Right lobe of liver (tissue), 6 donors: ENCODE results near the gene SAMD15. TPM values are rescaled to one million over a fixed set of nuclear protein-coding genes. Genes with fewer than 3 reads are reported as not detected.

ENCODE experiments used
- ATAC-seq, 4 donors: fragments of 200-7000 bp; cut with Tn5 transposase; one replicate each; pipeline ENCODE4 v1.9.1; 2020; ENCODE audit warnings: mild to moderate bottlenecking in 4 of 4, moderate library complexity in 4 of 4
- DNase-seq, 3 donors: peaks; one replicate each; pipeline ENCODE4 v3.0.0-alpha.2; 2020
- H3K27ac ChIP-seq, 3 donors: fragments of 200-600 bp; one replicate each; pipeline ENCODE4 v1.8.0; 2022
- H3K27me3 ChIP-seq, 2 donors: fragments of 200-600 bp; one replicate each; pipeline ENCODE4 v1.8.0; 2022
- H3K36me3 ChIP-seq, 4 donors: fragments of 200-600 bp; sonication (generic) in 1 of 4; one replicate each; pipeline versions ENCODE4 v1.5.1 to v1.8.0; 2017 to 2022; ENCODE audit warnings: control low read depth in 1 of 4
- H3K4me1 ChIP-seq, 4 donors: fragments of 200-600 bp; sonication (generic) in 1 of 4; one replicate each; pipeline versions ENCODE4 v1.5.1 to v1.8.0; 2017 to 2022; ENCODE audit warnings: control low read depth in 1 of 4
- H3K4me3 ChIP-seq, 3 donors: fragments of 200-600 bp; one replicate each; pipeline ENCODE4 v1.8.0; 2022
- H3K9me3 ChIP-seq, 4 donors: fragments of 200-600 bp; sonication (generic) in 1 of 4; one replicate each; pipeline versions ENCODE4 v1.5.1 to v1.8.0; 2017 to 2022; ENCODE audit warnings: control low read depth in 1 of 4
- POLR2A ChIP-seq: fragments of 450-650 bp; IDR thresholded peaks from one replicate; pipeline ENCODE4 v1.6.1; 2017; ENCODE audit warnings: antibody characterized with exemption, mild to moderate bottlenecking
- WGBS: methylation state at CpG from one replicate; pipeline ENCODE4 v1.1.6; 2018; ENCODE audit warnings: low coverage, low lambda C conversion rate; ENCODE audit not compliant: insufficient coverage; ENCODE audit errors: missing lambda C conversion rate; 5-methylcytosine and 5-hydroxymethylcytosine counted together
- intact Hi-C, 2 donors: fragments of 100-400 bp; cut with DNase I; formaldehyde crosslinking; loops; one replicate each; pipeline versions ENCODE4 v1.11.2 to v1.14.1; 2022
- total RNA-seq, 6 experiments: library from RNA; depleted of rRNA in 2 of 6; stranded (reverse); fragments of >200 nt in 2 of 6; fragmentation: NEBNext Ultra II Directional in 3 of 6; extraction: Animal tissue kit (Norgen Biotek cat#: 25700) in 3 of 6; gene quantifications; one replicate each; pipeline versions ENCODE4 v1.1.0 to v1.2.4, GENCODE V29; 2016 to 2023
- TF ChIP-seq, protein P1 (sequence below), 4 donors: fragments of 200-600 bp in 3 of 4; fragments of 450-650 bp in 1 of 4; IDR thresholded peaks; one replicate each; pipeline versions ENCODE4 v1.5.1 to v1.8.0; 2016 to 2022; ENCODE audit warnings: antibody characterized with exemption in 4 of 4, mild to moderate bottlenecking in 2 of 4
- donor health status: DM: no; HTN: yes; CAD: no.
- donor health status: DM: no; HTN: no; CAD: no.
- donor health status: DM: no; HTN: no; CAD: no.
- donor health status: DM: no; HTN: yes; CAD: no.
- donor health status: DM: no; HTN: yes; CAD: no.

Gene SAMD15
- total RNA-seq, 6 experiments from 2014 or later, result 0.12 to 0.42 (median 0.31) TPM; not detected in 2

DNA sequence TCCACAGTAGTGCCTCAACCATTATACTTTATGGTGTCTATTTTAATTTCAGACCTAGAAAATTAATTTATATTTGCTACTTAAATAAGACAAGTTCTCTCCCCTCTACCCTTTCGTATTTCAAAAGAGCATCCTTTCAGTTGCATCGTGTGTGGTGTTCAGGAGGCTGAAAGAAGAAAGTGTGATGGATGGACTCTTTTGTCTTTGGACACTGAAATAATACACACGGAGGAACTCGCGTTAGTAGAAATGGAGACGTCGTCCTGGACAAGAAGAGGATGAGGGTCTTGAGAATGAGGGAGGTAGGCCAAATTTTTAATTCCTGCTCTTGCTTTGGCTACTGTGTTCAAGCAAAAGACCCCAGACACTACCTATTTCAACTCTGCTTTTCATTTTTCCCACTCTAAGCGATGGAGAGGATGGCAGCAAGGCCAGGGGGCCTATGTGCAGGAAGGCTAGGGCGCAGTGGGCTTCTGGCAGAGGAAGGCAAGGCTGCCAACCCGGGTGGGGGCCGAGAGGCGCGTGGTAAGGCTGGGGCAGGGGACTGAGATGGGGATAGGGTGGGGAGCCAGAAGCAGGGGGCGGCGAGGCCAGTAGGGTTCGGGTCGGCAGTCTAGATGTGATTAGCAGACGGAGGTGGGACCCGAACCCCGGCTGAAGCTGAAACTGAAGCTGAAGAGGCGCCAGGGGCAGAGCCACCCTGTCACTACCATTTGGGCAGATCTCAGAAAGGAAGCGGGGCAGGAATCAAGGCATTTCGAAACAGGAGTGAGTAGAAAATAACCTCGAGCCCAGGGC is 1.0 kb upstream of the SAMD15 start:
- 13% methylated on average over 19 of the region's 24 CpGs for WGBS
- peak overlapping the region; percentile 49 to 77 (median 71) for H3K27ac ChIP-seq

DNA sequence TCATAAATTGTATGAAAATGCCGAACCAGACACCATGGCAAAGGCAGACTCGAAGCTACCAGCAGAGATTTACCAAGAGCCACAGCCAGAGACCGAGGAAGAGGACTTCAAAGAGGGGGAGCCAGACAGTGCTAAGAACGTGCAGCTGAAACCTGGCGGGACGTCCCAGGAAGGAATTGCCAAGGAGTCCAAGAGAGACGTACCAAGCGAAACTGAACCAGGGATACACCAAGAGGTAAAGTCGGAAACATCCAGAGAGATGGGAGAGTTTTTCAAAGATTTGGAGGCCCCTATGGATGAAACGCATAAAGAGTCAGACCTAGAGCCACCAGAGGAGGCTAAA is 294 bp downstream of the SAMD15 start:
- Histone ChIP-seq H3K4me1 (peaks cover 0 to 17% (median 3%) of the 10 kb centered on the region in 4 donors), H3K9me3 (no peaks in the 10 kb centered on the region), H3K27ac (no peak overlapping the region), H3K36me3 (no peaks in the 10 kb centered on the region), H3K4me3 (peak overlapping the region; percentile 71 to 94 (median 93)), H3K27me3 (no peaks in the 10 kb centered on the region)
- ATAC-seq (no peak), DNase-seq (no peak)
- intact Hi-C loops, result no loop called here
- TF ChIP-seq POLR2A, result no peak
- TF ChIP-seq, protein P1, sequence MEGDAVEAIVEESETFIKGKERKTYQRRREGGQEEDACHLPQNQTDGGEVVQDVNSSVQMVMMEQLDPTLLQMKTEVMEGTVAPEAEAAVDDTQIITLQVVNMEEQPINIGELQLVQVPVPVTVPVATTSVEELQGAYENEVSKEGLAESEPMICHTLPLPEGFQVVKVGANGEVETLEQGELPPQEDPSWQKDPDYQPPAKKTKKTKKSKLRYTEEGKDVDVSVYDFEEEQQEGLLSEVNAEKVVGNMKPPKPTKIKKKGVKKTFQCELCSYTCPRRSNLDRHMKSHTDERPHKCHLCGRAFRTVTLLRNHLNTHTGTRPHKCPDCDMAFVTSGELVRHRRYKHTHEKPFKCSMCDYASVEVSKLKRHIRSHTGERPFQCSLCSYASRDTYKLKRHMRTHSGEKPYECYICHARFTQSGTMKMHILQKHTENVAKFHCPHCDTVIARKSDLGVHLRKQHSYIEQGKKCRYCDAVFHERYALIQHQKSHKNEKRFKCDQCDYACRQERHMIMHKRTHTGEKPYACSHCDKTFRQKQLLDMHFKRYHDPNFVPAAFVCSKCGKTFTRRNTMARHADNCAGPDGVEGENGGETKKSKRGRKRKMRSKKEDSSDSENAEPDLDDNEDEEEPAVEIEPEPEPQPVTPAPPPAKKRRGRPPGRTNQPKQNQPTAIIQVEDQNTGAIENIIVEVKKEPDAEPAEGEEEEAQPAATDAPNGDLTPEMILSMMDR (IDR thresholded peaks at IDR 0.05), result no peak
- WGBS, result 17% methylated on average over 10 of the region's 10 CpGs

More for the DNA sequence above, 1.0 kb upstream of the SAMD15 start:
- Histone ChIP-seq H3K36me3 (no peaks in the 10 kb centered on the region), H3K27me3 (no peaks in the 10 kb centered on the region), H3K4me3 (peak overlapping the region; percentile 71 to 94 (median 93)), H3K9me3 (no peaks in the 10 kb centered on the region), H3K4me1 (peaks cover 0 to 17% (median 3%) of the 10 kb centered on the region in 4 donors)
- TF ChIP-seq, protein P1 (IDR thresholded peaks at IDR 0.05), result no peak
- TF ChIP-seq POLR2A, result no peak
- intact Hi-C loops, result no loop called here
- ATAC-seq, result peak in 3 of 4 donors; percentile 20 to 34 (median 23)
- DNase-seq, result peak; percentile 36 to 54 (median 53)

DNA sequence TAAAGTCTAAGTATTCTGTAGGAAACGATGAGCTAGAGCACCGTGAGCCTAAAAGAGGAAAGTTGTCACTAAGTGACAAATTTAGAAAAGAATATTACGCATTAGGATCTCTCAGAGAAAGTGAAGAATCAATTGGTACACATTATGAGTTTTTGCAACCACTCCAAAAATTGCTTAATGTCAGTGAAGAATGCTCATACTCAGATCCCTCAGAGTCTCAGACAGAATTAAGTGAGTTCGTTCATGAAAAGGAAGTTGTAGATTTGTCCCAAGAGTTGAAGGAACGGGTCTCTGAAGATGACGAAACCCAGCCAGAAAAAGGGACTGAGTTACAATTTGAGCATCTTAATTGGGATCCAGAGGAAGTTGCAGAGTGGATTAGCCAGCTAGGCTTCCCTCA is 1.5 kb downstream of the SAMD15 start:
- TF ChIP-seq, protein P1 (IDR thresholded peaks at IDR 0.05), result no peak
- no peak for TF ChIP-seq POLR2A
- Histone ChIP-seq H3K9me3 (no peaks in the 10 kb centered on the region), H3K4me3 (no peak overlapping the region), H3K4me1 (peaks cover 0 to 17% (median 3%) of the 10 kb centered on the region in 4 donors), H3K36me3 (no peaks in the 10 kb centered on the region), H3K27ac (no peak overlapping the region), H3K27me3 (no peaks in the 10 kb centered on the region)
- DNase-seq (no peak), ATAC-seq (no peak)
- intact Hi-C loops, result no loop called here
- 61% methylated on average over 6 of the region's 6 CpGs for WGBS

DNA sequence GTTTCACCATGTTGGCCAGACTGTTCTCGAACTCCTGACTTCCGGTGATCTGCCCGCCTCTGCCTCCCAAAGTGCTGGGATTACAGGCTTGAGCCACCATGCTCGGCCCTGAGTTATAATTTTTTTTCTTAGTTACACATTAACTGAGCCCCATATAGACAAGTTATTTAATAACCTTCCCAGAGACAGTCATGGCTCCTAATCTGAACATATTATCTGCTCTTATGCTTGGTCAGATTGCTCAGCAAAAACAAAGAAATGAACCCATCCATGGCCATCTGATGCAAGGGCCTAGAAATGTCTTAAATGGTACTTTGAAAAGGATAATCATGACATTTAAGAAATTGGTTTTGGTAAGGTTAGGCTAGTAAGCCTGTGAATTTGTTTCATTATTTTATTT is 13.0 kb downstream of the SAMD15 start:
- no peak overlapping the region for H3K4me3 ChIP-seq
- no peaks in the 10 kb centered on the region for H3K27me3 ChIP-seq
- no peaks in the 10 kb centered on the region for H3K36me3 ChIP-seq
- no peak overlapping the region for H3K27ac ChIP-seq
- no peak for DNase-seq
- WGBS, result 94% methylated on average over 3 of the region's 4 CpGs
- no peak for ATAC-seq
- H3K9me3 ChIP-seq, result no peaks in the 10 kb centered on the region
- TF ChIP-seq, protein P1 (IDR thresholded peaks at IDR 0.05), result no peak
- no peak for TF ChIP-seq POLR2A
- no peaks in the 10 kb centered on the region for H3K4me1 ChIP-seq
- intact Hi-C loops, result no loop called here
